Right ventricle myocardium superior (tissue), 1 donor: ENCODE results near the gene PCDHA8. TPM values are rescaled to one million over a fixed set of nuclear protein-coding genes. Genes with fewer than 3 reads are reported as not detected.
"Not testable (repeated sequence)": the region's sequence is repeated elsewhere in the genome, so short reads cannot be mapped to it uniquely, and the experiment has no call there.

Experiments
- ATAC-seq: fragments of 200-7000 bp; cut with Tn5 transposase; one replicate; pipeline ENCODE4 v1.9.1; 2020; ENCODE audit warnings: mild to moderate bottlenecking; ENCODE audit not compliant: poor library complexity
- DNase-seq: peaks from one replicate; pipeline ENCODE4 v3.0.0-alpha.2; 2020
- intact Hi-C: fragments of 100-400 bp; cut with DNase I; formaldehyde crosslinking; loops from one replicate; pipeline ENCODE4 v1.11.2; 2022
- total RNA-seq: library from RNA; stranded (reverse); fragmentation: NEBNext Ultra II Directional; extraction: Animal tissue kit (Norgen Biotek cat#: 25700); gene quantifications from one replicate; pipeline ENCODE4 v1.2.1, GENCODE V29; 2021
- donor health status: DM: no; HTN: yes; CAD: no; lungs with severe emphysema.

PCDHA8 gene
- total RNA-seq, 1 donor from 2014 or later = not detected

GRCh38 chr5:140868721-140869554, 28.0 kb downstream of the PCDHA8 start, which contains the start of gene PCDHA11:
TSS of gene PCDHA11 (plus strand) at chr5:140868957. CDS start at chr5:140869104, 147 bp downstream.
- DNase-seq (no peak), ATAC-seq (no peak)
- intact Hi-C loops = no loop called here

GRCh38 chr5:140869555-140869886, 28.5 kb downstream of the PCDHA8 start:
- DNase-seq = no peak
- no peak for ATAC-seq
- intact Hi-C loops = no loop called here

GRCh38 chr5:140870221-140871201, 29.5 kb downstream of the PCDHA8 start:
- DNase-seq = no peak
- no peak for ATAC-seq
- intact Hi-C loops = no loop called here

- DNase-seq (no peak), ATAC-seq (no peak)
- intact Hi-C loops = no loop called here
Measured at GRCh38 chr5:140875085-140876065, 34.4 kb downstream of the PCDHA8 start, which contains the start of gene PCDHA12. TSS of gene PCDHA12 (plus strand) at chr5:140875308. CDS start at chr5:140875473, 165 bp downstream.

- ATAC-seq, intact Hi-C loops, DNase-seq: not testable (repeated sequence)
Measured at GRCh38 chr5:140876541-140877261, 35.7 kb downstream of the PCDHA8 start.

- DNase-seq (no peak), ATAC-seq (no peak)
- intact Hi-C loops = no loop called here
Measured at GRCh38 chr5:140877262-140877581, 36.2 kb downstream of the PCDHA8 start.

GRCh38 chr5:140881889-140882590, 41.1 kb downstream of the PCDHA8 start, which contains the start of gene PCDHA13:
TSS of gene PCDHA13 (plus strand) at chr5:140882124. CDS start at chr5:140882269, 145 bp downstream.
- ATAC-seq = no peak
- no peak for DNase-seq
- intact Hi-C loops = no loop called here

- intact Hi-C loops = no loop called here
- ATAC-seq (no peak), DNase-seq (no peak)
Measured at GRCh38 chr5:140882591-140882899, 41.6 kb downstream of the PCDHA8 start.

- DNase-seq (no peak), ATAC-seq (no peak)
- intact Hi-C loops = no loop called here
Measured at GRCh38 chr5:140883373-140883772, 42.4 kb downstream of the PCDHA8 start.

- ATAC-seq = no peak
- DNase-seq = no peak
- intact Hi-C loops = no loop called here
Measured at GRCh38 chr5:140883927-140884697, 43.1 kb downstream of the PCDHA8 start.

Other genes starting within 250 kb of the PCDHA8 start
- 37.7 TPM for gene CD14, start 208.0 kb upstream of the PCDHA8 start, total RNA-seq
- 4.0 TPM for gene TMCO6, start 201.7 kb upstream of the PCDHA8 start, total RNA-seq
- 155 TPM for gene NDUFA2, start 193.6 kb upstream of the PCDHA8 start, total RNA-seq
- gene IK, start 193.4 kb upstream of the PCDHA8 start, total RNA-seq = 59.9 TPM
- gene WDR55, start 176.3 kb upstream of the PCDHA8 start, total RNA-seq = 11.2 TPM
- 0.40 TPM for gene DND1, start 167.6 kb upstream of the PCDHA8 start, total RNA-seq
- gene HARS1, start 149.8 kb upstream of the PCDHA8 start, total RNA-seq = 33.4 TPM
- 25.2 TPM for gene HARS2, start 149.7 kb upstream of the PCDHA8 start, total RNA-seq
- 29.6 TPM for gene ZMAT2, start 140.7 kb upstream of the PCDHA8 start, total RNA-seq
- gene PCDHA1, start 55.0 kb upstream of the PCDHA8 start, total RNA-seq = not detected
- gene PCDHA2, start 46.3 kb upstream of the PCDHA8 start, total RNA-seq = not detected
- not detected for gene PCDHA3, start 40.1 kb upstream of the PCDHA8 start, total RNA-seq
- gene PCDHA4, start 34.1 kb upstream of the PCDHA8 start, total RNA-seq = not detected
- not detected for gene PCDHA5, start 19.6 kb upstream of the PCDHA8 start, total RNA-seq
- not detected for gene PCDHA6, start 13.2 kb upstream of the PCDHA8 start, total RNA-seq
- not detected for gene PCDHA7, start 6.9 kb upstream of the PCDHA8 start, total RNA-seq
- gene PCDHA9, start 7.2 kb downstream of the PCDHA8 start, total RNA-seq = not detected
- 0.05 TPM for gene PCDHA10, start 14.7 kb downstream of the PCDHA8 start, total RNA-seq
- gene PCDHA11, start 27.8 kb downstream of the PCDHA8 start, total RNA-seq = not detected
- not detected for gene PCDHA12, start 34.1 kb downstream of the PCDHA8 start, total RNA-seq
- gene PCDHA13, start 40.9 kb downstream of the PCDHA8 start, total RNA-seq = not detected
- 0.13 TPM for gene PCDHAC1, start 85.1 kb downstream of the PCDHA8 start, total RNA-seq
- gene PCDHAC2, start 125.3 kb downstream of the PCDHA8 start, total RNA-seq = 0.48 TPM
- not detected for gene PCDHB1, start 210.2 kb downstream of the PCDHA8 start, total RNA-seq